ENCODE results near the gene TM4SF18.
A peak's percentile ranks its signal among the peaks of the same experiment; 100 is the strongest.
"Not testable (repeated sequence)": the region's sequence is repeated elsewhere in the genome, so short reads cannot be mapped to it uniquely, and the experiment has no call there.

Gene TM4SF18, protein sequence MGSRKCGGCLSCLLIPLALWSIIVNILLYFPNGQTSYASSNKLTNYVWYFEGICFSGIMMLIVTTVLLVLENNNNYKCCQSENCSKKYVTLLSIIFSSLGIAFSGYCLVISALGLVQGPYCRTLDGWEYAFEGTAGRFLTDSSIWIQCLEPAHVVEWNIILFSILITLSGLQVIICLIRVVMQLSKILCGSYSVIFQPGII

DNA sequence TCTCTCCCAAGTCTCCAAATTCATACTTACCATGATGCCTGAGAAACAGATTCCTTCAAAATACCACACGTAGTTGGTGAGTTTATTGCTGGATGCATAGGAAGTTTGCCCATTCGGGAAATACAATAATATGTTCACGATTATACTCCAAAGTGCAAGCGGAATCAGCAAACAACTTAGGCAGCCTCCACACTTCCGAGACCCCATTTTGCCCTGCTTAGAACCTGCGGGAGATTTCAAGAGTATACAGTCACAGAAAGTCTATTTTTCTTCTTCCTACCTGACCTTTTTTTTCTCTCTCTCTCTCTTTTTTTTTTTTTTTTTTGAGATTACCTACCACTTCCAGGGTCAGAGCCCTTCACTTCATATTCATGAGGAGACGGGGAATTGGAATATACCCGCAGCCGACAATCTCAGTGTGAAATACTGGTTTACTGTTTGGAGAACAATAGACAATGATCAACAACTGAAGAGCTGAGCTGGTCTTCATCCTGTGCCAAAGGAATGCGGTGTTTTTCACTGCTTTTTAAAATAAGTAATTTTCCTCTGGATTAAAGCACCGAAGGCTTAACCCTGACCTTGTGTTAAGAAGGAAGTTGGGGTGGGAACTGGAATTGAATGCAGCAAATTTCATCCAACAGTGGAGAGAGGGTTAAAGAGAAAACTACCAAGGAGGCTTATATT, at the start of gene TM4SF18:
TSS of gene TM4SF18 (minus strand) at position 461 of the 684 bp plus-strand sequence. CDS start at position 207, 254 bp downstream.
- peak in 1 of 10 donors; percentile 12 for DNase-seq
- intact Hi-C loops (cut with DNase I): no loop called here

DNA sequence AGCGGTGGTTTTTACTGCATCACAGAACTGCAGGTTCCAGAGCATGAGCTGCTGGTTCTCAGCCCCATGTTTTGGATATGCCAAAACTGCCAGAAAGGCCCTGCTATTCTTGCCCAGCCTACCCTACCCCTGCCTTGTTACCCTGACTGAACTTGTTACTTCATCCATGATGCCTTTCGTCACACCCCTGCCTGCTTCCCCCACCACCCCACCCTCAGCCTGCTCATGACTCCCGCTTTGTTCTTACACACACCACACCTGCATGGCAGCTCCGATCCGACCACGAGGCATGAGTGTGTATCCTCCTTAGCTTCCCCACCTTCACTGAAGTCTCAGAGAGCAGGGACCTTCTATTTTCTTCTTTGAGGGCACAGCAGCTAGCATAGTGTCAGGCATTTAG, 49.1 kb upstream of the TM4SF18 start:
- intact Hi-C loops (cut with DNase I): no loop called here
- no peak for DNase-seq

DNA sequence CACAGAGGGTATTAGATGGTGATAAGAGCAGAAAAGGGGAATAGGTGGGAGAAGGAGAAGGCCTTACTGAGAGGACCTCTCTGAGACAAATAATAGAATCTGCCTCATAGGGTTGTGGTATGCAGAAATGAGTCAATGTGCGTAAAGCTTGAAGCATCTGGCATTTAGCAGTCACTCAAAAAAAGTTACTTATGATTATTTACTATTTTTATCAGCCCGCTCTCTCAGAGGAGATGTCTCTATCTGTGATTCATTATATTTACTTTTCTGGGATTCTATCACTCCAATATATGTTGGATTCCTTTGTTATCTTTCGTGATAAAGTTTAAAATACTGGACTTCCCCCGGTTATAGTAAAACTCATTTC, 48.6 kb upstream of the TM4SF18 start:
- intact Hi-C loops (cut with DNase I): no loop called here
- DNase-seq: no peak

DNA sequence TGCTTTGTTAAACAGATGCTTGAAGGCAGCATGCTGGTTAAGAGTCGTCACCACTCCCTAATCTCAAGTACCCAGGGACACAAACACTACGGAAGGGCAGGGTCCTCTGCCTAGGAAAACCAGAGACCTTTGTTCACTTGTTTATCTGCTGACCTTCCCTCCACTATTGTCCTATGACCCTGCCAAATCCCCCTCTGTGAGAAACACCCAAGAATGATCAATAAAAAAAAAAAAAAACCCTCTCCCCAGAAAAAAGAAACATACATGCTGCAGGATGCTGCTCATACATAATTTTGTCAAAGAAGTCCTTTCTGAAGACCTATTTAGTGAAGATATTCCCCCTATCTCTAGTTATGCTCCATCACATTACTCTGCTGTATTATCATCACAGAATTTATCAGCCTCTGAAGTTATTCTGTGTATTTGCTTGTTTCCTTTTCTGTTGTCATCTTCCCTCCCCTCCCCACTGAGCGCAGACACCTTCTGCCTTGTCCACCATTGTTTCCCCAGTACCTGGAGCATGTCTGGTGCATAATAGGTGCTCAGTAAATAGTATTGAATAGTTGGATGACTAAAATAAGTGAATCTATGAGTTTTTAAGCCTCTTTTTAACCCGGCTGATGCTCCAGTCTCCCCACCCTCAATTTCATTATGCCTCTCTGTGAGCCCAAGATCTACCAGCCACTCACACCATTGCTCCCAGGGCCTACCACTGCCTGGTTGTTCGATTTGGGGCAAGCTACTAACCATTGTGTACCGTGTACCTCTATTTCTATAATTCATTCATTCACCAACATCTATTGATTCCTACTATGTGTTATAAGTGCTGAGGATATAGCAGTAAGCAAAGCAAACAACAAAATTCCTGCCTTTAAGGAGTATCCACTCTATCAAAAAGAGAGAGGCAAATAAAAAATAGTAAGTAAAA, 48.0 kb upstream of the TM4SF18 start:
- intact Hi-C loops (cut with DNase I): no loop called here
- no peak for DNase-seq

DNA sequence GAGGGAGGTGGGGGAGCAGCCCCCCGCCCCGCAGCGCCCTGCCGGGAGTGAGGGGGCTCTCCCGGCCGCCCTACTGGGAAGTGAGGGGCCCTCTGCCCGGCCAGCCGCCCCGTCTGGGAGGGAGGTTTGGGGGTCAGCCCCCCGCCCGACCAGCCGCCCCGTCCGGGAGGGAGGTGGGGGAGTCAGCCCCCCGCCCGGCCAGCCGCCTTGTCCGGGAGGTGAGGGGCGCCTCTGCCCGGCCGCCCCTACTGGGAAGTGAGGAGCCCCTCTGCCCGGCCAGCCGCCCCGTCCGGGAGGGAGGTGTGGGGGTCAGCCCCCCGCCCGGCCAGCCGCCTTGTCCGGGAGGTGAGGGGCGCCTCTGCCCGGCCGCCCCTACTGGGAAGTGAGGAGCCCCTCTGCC, 46.8 kb upstream of the TM4SF18 start:
- intact Hi-C loops (cut with DNase I): not testable (repeated sequence)

DNA sequence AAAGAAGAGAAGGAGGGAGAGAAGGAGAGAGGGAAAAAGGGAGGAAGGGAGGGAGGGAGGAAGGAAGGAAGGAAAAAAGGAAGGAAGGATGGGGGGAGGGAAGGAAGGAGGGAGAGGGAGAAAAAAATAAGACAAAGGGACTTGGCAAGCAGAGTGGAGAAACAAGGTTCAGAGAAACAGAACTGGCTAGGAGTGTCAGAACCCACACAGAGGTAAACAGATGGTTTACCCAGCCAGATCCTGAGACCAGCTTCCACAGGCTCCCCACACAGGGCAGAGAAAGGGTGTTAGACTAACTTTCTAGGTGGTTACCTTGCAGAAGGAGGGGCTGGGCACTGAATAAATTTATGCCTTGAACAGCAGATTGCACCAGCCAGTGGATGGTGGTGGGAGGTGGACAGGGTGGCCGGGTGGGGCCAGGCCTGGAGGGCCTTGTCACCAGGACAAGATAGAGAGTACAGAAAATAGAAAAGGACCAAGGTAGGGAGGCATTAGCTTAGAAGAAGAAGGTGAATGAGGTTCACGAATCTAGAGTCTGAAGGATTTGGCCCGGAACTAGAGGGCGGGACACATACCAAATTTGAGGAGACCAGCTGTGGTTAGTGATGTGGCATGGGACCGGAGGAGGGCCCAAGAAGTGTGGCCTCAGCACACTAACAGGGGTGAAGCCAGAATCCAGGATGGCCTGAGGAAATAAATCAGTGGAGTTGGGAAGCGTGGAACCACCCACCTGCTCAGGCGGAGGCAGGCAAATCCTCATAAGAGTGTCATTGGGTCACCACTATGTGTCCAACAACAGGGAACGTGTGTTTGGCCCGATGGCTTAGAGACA, 45.3 kb upstream of the TM4SF18 start:
- peak in 1 of 10 donors; percentile 59 for DNase-seq
- intact Hi-C loops (cut with DNase I): no loop called here

More for the DNA sequence above, 46.8 kb upstream of the TM4SF18 start:
- DNase-seq: not testable (repeated sequence)

DNA sequence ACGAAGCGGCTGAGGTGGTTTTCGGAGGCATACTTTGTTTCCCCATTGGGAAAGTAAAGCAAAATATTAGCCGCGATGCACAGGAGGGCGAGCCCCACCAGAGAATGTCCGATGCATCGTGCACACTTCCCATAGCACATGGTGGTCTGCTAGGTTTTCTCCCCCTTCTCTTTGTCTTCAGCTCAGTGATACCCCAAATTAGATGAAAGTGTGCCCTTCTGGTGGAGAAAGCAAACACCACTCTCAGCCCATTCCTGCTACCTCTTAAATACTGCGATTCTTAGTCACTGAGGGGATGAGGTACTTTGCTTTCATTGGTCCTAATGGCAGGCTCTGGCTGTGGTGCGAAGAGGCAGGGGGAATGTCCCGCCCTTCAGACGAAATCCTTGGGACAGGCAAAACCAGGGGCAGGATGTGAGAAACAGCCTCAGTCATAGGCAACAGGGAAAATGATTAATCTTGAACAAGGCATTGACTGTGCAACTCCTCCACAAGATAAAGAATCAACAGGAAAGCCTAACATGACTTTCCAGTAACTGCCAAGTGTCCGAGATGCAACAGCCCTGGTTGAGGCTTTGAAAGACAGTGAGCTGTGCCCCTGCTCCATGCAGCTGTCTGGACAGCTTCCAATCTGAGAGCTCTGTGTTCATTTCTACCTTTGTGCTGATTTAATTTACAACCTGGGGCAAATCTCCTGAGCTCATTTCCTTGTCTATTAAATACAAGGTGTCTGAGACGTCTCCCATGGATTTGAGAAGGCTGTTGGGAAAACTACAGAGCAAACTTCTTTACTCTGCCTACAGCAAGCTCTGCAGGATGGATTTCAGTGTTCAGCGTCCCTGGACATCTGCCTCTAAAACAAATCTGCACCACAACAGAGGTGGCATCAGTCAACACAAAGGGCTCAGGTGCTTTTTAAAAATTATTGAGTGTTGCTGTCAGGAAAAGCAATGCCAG, 44.2 kb upstream of the TM4SF18 start, which contains the start of gene TM4SF1:
TSS of gene TM4SF1 (minus strand) at position 242 of the 957 bp plus-strand sequence. CDS start at position 140, 102 bp downstream.
- no peak for DNase-seq
- intact Hi-C loops (cut with DNase I): no loop called here

DNA sequence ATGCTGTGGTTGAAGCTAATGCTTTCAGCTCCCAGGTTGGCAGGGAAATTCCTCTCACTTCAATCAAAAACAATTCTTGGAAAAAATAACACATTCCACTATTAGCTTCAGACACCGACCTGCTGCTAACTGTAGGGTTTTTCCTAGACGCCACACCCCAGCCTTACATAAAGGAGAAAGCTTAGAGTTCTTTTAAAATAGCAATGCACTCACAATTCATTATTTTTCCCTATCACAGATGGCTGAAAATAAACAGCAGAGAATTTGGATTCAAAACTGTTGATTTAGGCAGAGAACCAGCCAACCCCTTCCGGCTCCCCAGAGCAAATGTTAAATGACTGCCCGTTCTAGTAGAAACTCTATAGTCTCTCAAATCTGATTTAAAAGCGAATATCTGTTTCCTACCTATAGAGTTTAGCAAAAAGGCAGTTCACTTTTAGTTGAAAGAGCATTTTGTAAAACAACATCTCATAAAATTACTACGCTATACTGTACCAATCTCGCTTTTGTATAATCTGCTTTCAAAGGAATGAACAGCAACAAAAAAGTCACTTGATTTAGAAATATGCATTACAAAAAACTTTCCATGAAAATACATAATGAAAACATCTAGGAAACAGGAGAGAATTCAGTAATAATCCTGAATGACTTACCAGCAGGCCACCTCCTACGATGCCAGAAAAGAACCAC, 43.4 kb upstream of the TM4SF18 start:
- intact Hi-C loops (cut with DNase I): no loop called here
- DNase-seq: no peak

DNA sequence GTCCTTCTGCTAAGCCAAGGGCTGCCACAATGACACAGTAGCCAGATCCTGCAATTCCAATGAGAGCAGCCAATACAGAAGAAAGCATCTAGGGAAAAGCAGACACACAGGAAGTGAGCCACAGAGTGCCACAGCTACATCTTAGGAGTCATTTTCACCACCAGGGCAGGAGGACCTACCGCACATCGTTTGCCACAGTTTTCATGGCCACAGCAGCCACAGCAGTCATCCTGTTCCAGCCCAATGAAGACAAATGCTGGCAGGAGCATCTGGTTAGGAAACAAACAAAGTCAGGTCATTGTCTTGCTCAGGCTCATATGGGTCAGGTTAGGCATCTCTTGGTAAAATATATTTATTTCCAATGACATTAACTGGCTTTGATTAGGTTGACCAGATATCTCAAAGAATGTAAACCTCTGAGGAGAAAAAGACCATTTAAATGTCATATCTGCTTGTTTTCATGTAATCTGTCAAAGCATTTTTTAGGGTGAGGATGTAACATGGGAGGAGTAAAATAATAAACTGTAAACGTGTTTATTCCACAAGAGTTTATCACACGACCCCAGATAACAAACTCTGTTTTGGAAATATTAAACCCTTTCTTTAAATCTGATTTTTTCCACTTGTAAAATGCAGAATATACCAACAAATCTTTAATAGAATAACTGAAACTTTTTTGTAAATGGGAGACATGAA, 42.2 kb upstream of the TM4SF18 start:
- no peak for DNase-seq
- intact Hi-C loops (cut with DNase I): no loop called here

DNA sequence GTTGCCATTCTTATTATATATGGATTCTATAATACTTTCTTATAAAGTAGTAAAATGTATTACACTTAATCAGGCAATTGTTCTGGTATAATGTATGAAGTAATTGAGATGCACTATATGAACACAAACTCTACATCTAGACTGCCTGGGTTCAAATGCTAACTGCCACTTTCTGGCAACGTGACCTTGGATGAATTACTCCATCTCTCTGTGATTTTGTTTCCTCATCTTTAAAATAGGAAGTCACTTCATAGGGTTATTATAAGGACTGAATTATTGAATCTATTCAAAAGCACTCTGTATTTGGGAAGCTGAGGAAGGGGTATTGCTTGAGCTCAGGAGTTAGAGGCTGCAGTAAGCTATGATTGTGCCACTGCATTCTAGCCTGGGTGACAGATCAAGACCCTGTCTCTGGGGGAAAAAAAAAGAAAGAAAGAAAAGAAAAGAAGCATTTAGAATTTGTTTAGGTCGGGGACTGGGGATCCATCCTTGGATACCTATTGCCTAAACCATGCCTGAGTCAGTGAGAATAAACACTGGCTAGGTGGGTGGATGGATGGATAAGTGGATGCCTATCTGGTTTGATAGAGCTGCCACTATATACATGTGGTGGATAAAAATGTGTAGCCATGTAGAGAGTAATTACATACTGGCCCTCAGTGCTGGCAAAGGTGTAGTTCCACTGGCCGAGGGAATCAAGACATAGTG, 41.5 kb upstream of the TM4SF18 start:
- intact Hi-C loops (cut with DNase I): no loop called here
- no peak for DNase-seq

DNA sequence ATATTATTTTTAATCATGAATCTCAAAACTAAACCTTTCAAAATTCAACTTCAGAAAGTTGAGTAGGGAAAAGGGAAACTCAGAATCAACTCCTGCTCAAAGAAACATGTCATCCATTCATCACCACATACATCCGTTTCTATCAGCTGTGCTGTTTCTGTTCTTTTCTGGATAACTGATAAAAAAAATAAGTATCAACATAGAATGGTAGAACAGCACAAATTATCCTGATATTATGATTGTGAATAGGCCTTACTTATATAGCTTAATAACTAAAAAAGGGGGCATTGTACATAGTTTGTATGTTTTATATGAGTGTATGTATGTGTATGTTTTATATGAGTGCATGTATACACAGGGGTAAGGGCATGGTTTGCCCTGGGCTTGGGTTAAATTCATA, 41.0 kb upstream of the TM4SF18 start:
- DNase-seq: no peak
- intact Hi-C loops (cut with DNase I): no loop called here

DNA sequence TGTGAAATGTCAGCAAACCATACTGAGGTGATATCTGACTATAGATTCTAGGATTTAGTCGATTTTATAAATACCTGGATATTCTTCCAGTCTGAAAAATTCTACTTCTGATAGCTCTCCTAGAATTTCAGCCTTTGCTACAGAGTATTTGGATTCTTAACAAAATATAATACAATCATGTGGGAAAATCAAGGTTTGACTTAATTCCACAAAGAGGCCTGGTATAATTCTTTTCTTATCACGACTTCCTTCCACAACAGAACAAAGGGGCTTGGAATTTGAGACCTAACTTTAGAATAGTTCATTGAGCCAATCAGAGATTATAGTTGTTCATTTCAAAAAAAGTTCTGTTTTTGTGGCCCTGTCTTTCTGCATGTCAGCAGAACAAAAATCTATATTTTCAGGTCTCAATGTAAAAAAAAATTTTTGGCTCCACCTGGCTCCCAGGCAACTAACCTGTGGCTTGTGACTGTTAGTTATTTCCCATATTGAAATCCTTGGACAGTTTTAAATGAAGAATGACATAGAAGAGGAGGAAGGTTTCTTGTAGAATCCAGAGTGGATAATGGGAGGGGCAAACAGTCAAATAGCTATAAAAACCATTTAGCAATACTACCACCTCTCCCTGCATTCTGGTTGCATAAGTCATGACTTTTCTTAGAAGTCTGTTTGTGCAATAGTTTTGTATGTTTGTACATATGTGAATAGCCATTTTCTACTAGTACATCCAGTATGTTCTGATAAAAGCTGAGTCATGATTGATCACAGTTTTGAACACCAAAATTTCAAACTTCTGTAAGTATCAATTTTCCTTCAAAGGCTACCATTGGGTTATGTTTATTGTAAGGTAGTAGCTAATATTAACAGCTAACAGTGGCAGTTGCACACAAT, 40.0 kb upstream of the TM4SF18 start:
- DNase-seq: no peak
- intact Hi-C loops (cut with DNase I): no loop called here

DNA sequence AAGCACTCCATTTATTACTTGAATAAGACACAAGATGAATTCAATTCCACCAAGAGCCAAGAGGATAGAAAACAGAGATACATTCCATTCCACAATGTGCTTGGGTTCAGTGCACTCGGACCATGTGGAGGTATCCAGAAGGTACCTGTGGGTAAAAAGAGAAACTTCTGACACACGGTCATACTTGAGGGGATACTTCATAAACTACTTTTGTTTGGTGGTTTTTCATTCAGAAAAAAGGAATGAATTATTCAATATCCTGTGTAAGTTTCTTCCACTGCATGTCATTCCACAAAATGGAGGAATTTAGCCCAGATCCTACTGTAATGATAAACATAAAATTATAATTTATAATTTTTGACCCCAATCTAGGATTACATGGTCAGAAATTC, 38.3 kb upstream of the TM4SF18 start:
- intact Hi-C loops (cut with DNase I): no loop called here

DNA sequence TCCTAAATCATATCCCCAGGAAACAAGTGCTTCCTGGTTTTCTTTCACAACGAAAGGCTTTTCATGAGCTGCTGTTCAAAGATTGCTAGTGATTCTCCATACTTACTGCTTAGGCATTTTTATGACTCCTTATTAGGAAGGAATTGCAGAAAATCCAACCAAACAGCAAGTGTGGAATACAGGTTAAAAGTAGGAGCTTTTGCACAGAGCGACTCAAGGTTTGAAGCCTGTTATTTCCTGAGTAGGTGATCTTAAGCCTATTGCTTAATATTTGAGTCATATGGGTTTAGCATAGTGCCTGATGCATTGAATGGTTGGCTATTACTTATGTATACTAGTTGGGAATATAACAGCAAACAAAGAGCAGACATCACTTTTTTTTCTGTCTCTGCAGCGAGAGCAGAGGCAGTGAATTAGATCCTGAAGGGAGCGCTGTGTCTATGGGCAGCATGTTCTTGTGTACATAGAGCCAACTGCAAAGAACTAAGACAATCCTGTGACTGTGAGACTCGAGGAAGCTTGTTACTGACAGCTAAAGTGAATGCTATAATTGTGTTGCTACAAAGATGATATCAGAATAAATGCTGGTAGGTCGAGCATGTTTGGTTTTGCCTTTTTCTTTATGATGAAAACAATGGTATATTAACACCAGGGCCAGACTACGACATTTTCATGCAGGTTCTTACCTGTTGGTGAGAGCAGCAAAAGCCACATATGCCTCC, 37.7 kb upstream of the TM4SF18 start:
- intact Hi-C loops (cut with DNase I): no loop called here
- no peak for DNase-seq

More for the DNA sequence above, 38.3 kb upstream of the TM4SF18 start:
- no peak for DNase-seq

DNA sequence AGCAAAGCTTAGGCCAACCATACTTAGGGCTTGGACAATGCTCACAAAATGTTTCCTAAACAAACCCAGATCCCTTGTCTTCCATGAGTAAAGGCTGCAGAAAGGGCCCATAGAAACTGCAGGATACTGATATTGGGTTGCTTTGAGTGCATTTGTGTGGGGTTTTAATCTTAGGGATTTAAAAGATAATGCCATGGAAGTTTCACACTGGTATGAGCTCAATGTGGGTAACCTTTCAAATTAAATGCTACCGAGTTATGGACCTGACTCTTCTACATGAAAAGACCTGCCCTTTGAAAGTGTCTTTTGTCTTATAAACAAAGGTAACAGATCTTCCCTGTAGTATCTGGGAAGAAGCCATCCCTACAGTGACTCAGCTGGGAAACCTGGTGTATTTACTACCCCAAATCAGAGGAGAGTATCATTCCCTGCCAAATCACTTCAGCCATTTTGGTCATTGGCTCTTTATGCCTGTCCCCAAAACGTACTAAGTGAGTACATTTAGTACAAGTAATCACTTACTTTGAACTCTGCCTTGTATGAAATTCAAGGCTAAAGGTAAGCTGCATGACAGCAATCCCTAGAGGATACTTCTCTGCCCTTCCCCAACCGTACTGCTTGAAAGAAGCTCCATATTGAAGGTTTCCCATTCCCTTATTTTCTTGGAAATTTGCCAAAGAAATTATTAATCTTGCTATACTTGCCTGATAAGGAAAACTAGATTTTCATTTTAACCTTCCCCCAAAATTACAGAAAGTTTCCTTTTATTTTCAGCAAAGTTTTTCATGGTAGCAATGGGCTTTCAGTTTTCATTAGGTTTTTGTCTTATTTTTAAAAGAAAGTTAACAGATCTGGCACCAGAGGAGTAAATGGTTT, 36.8 kb upstream of the TM4SF18 start:
- DNase-seq: no peak
- intact Hi-C loops (cut with DNase I): no loop called here
